DOHH2 (cell line): ENCODE results near the gene RNU1-3.
"Not testable (repeated sequence)": the region's sequence is repeated elsewhere in the genome, so short reads cannot be mapped to it uniquely, and the experiment has no call there.

ENCODE experiments used
- EZH2phosphoT487 ChIP-seq: fragments of 200-600 bp; sonication (generic); IDR thresholded peaks from 2 replicates; pipeline ENCODE4 v1.6.1; 2017; ENCODE audit warnings: borderline replicate concordance, mild to moderate bottlenecking, antibody characterized with exemption, low read length, moderate library complexity, mixed read lengths
- TF ChIP-seq, protein P1 (sequence below): fragments of 200-600 bp; sonication (generic); IDR thresholded peaks from one replicate; pipeline ENCODE4 v1.5.1; 2014; ENCODE audit warnings: antibody characterized with exemption, mild to moderate bottlenecking, low read depth, low read length; ENCODE audit not compliant: poor library complexity, severe bottlenecking

DNA sequence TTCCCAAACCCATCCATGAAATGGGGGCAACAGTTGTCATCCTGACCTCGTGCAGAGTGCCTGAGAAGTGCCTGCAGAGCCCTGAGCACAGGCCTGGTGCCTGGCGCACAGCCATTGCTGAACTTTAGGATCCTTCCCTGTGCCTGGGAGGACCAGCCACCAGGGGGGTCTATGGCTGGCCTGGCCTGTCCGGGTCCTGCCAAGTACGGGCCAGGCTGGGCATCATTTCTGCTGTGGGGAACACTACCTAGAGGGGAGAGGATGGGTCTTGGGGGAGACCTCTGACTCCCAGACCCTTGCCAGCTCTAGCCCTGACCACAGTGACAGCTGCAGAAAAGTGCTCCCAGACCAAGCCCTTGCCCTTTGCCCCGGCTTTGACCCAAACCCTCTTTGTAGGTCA is 45.4 kb upstream of the RNU1-3 start:
- TF ChIP-seq, protein P1, sequence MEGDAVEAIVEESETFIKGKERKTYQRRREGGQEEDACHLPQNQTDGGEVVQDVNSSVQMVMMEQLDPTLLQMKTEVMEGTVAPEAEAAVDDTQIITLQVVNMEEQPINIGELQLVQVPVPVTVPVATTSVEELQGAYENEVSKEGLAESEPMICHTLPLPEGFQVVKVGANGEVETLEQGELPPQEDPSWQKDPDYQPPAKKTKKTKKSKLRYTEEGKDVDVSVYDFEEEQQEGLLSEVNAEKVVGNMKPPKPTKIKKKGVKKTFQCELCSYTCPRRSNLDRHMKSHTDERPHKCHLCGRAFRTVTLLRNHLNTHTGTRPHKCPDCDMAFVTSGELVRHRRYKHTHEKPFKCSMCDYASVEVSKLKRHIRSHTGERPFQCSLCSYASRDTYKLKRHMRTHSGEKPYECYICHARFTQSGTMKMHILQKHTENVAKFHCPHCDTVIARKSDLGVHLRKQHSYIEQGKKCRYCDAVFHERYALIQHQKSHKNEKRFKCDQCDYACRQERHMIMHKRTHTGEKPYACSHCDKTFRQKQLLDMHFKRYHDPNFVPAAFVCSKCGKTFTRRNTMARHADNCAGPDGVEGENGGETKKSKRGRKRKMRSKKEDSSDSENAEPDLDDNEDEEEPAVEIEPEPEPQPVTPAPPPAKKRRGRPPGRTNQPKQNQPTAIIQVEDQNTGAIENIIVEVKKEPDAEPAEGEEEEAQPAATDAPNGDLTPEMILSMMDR, result not testable (repeated sequence)
- TF ChIP-seq EZH2phosphoT487, result not testable (repeated sequence)
